NCI-H187 treated with DMSO at 0.1 percent for 48 hours (cell line): Measurements from ENCODE around the gene TMEM240.
"Not testable (repeated sequence)": the region's sequence is repeated elsewhere in the genome, so short reads cannot be mapped to it uniquely, and the experiment has no call there.

Experiments used
- DNase-seq: peaks from one replicate; lab custom pipeline; 2025; lab: John Stamatoyannopoulos, UW

Gene TMEM240

GRCh38 chr1:1524750-1525383 is 15.6 kb downstream of the TMEM240 start:
- not testable (repeated sequence) for DNase-seq

GRCh38 chr1:1523651-1524050 is 16.8 kb downstream of the TMEM240 start:
- not testable (repeated sequence) for DNase-seq

- DNase-seq, result not testable (repeated sequence)
These were observed 17.2 kb downstream of the TMEM240 start for GRCh38 chr1:1523226-1523625.

- not testable (repeated sequence) for DNase-seq
These were observed 17.9 kb downstream of the TMEM240 start for GRCh38 chr1:1522536-1522935.

GRCh38 chr1:1521331-1521730 is 19.1 kb downstream of the TMEM240 start:
- DNase-seq, result no peak

- DNase-seq, result not testable (repeated sequence)
These were observed 20.5 kb downstream of the TMEM240 start for GRCh38 chr1:1519805-1520505.

GRCh38 chr1:1518621-1519007 is 21.8 kb downstream of the TMEM240 start:
- DNase-seq, result not testable (repeated sequence)

GRCh38 chr1:1517973-1518620 is 22.3 kb downstream of the TMEM240 start:
- DNase-seq, result no peak

GRCh38 chr1:1516923-1517322 is 23.5 kb downstream of the TMEM240 start:
- not testable (repeated sequence) for DNase-seq

GRCh38 chr1:1514376-1514775 is 26.0 kb downstream of the TMEM240 start:
- DNase-seq, result not testable (repeated sequence)

- DNase-seq, result not testable (repeated sequence)
These were observed 26.7 kb downstream of the TMEM240 start for GRCh38 chr1:1513675-1514074.

GRCh38 chr1:1512425-1512824 is 28.0 kb downstream of the TMEM240 start:
- DNase-seq, result not testable (repeated sequence)

GRCh38 chr1:1511533-1512285 is 28.7 kb downstream of the TMEM240 start, which contains the start of gene ATAD3A:
Gene ATAD3A, plus strand, starts transcription at chr1:1512162. Its CDS starts 107 bp downstream, at chr1:1512269.
- peak; percentile 69 for DNase-seq

GRCh38 chr1:1510912-1511532 is 29.4 kb downstream of the TMEM240 start:
- no peak for DNase-seq

- not testable (repeated sequence) for DNase-seq
These were observed 31.0 kb downstream of the TMEM240 start for GRCh38 chr1:1509465-1509850.

- DNase-seq, result not testable (repeated sequence)
These were observed 31.5 kb downstream of the TMEM240 start for GRCh38 chr1:1508775-1509464.

GRCh38 chr1:1507305-1507704 is 33.1 kb downstream of the TMEM240 start:
- no peak for DNase-seq

- DNase-seq, result not testable (repeated sequence)
These were observed 34.6 kb downstream of the TMEM240 start for GRCh38 chr1:1505801-1506200.

- not testable (repeated sequence) for DNase-seq
These were observed 35.0 kb downstream of the TMEM240 start for GRCh38 chr1:1505366-1505798.

GRCh38 chr1:1504777-1505365 is 35.6 kb downstream of the TMEM240 start:
- DNase-seq, result peak; percentile 59
